Bronchial epithelial cell (primary cell): Measurements from ENCODE around the gene PEMT. TPM values are rescaled to one million over a fixed set of nuclear protein-coding genes. Genes with fewer than 3 reads are reported as not detected.
"Not testable (repeated sequence)": the region's sequence is repeated elsewhere in the genome, so short reads cannot be mapped to it uniquely, and the experiment has no call there.

ENCODE experiments used
- DNase-seq: peaks from one replicate; pipeline ENCODE4 v3.0.0-alpha.2; 2010; ENCODE audit warnings: low read depth
- FAIRE-seq: peaks from 2 replicates; lab custom pipeline; 2011; peaks lifted over from hg19 to GRCh38; lab: Jason Lieb, UNC
- H3K27me3 ChIP-seq: 2 replicates; pipeline ENCODE4 v1.5.1; 2011; ENCODE audit warnings: low read length; ENCODE audit not compliant: control insufficient read depth, insufficient read depth
- H3K36me3 ChIP-seq: 2 replicates; pipeline ENCODE4 v1.5.1; 2011; ENCODE audit warnings: low read length; ENCODE audit not compliant: control insufficient read depth, insufficient read depth
- H3K4me3 ChIP-seq: 2 replicates; pipeline ENCODE4 v1.5.1; 2011; ENCODE audit warnings: mild to moderate bottlenecking, low read depth, low read length, control low read depth
- CTCF ChIP-seq: IDR thresholded peaks from 2 replicates; pipeline ENCODE4 v1.5.1; 2011; ENCODE audit warnings: mild to moderate bottlenecking, moderate library complexity, low read length, control low read depth, inconsistent platforms; ENCODE audit not compliant: insufficient read depth, severe bottlenecking
- total RNA-seq: library from RNA; depleted of rRNA; stranded (reverse); fragments of >200 nt; gene quantifications from 2 replicates; pipeline ENCODE4 v1.2.1, GENCODE V29; 2014

The PEMT gene
- total RNA-seq, 1 donor from 2014 or later: 23.4 TPM

DNA sequence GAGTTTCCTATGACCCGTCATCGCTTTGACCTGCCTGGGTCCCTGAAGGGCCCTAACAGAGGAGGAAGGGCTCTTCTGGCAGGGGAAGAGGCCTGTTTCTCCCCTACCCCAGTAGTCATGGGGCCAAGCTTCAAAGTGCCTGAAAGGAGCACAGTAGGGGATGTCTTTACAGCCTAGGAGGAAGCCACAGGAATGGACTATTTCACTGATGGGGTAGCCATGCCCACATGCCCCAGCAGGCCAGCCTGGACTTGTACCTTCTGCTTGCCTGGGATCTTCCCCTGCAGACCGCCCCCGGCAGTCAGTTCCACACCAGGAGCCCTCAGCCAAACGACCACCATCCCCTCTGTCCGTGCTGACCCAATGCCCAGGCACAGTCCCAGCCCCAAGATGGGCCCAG, 41.8 kb upstream of the PEMT start:
- no peaks in the 10 kb centered on the region for H3K27me3 ChIP-seq
- no peak for TF ChIP-seq CTCF
- DNase-seq (peak; percentile 51), FAIRE-seq (peak; percentile 55)
- no peak overlapping the region for H3K4me3 ChIP-seq
- no peaks in the 10 kb centered on the region for H3K36me3 ChIP-seq

- FAIRE-seq, H3K27me3 ChIP-seq, H3K36me3 ChIP-seq, H3K4me3 ChIP-seq: not testable (repeated sequence)
- peak; percentile 3 for DNase-seq
Measured at GRCh38 chr17:17632690-17633089, 41.2 kb upstream of the PEMT start.

GRCh38 chr17:17628388-17629008, 37.0 kb upstream of the PEMT start:
- DNase-seq (no peak), FAIRE-seq (no peak)
- Histone ChIP-seq H3K36me3 (no peaks in the 10 kb centered on the region), H3K4me3 (no peak overlapping the region), H3K27me3 (no peaks in the 10 kb centered on the region)
- no peak for TF ChIP-seq CTCF

DNA sequence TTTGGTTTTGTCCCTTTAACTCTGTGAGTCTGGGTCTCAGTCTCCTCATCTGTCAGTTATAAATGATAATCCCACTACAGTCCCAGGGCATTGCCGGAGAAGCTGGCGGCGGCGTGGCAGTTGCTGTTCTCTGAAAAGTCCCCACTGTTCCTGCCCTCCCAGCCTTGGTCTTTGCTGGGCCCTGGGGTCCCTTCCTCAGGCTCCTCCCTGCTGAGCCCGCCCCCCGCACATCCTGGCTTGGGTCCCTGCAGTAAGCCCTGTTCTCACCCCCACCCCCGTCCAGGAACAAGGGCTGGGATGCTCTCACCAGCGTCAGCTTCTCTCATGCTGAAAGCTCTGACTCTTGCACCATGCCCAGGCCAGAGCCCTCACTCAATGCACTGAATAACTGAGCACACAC, 35.3 kb upstream of the PEMT start:
- no peaks in the 10 kb centered on the region for H3K36me3 ChIP-seq
- FAIRE-seq (no peak), DNase-seq (no peak)
- H3K4me3 ChIP-seq: no peak overlapping the region
- H3K27me3 ChIP-seq: no peaks in the 10 kb centered on the region
- TF ChIP-seq CTCF: no peak

GRCh38 chr17:17626151-17626805, 34.8 kb upstream of the PEMT start:
- FAIRE-seq: no peak
- Histone ChIP-seq H3K36me3 (no peaks in the 10 kb centered on the region), H3K4me3 (no peak overlapping the region), H3K27me3 (no peaks in the 10 kb centered on the region)
- no peak for TF ChIP-seq CTCF
- no peak for DNase-seq

- H3K27me3 ChIP-seq: no peaks in the 10 kb centered on the region
- FAIRE-seq (no peak), DNase-seq (no peak)
- no peak overlapping the region for H3K4me3 ChIP-seq
- no peak for TF ChIP-seq CTCF
- H3K36me3 ChIP-seq: no peaks in the 10 kb centered on the region
Measured at GRCh38 chr17:17624741-17625140, 33.2 kb upstream of the PEMT start.
